B cell (primary cell): ENCODE measurements around the gene PPP1R3C. TPM values are rescaled to one million over a fixed set of nuclear protein-coding genes. Genes with fewer than 3 reads are reported as not detected.

Source experiments
- ATAC-seq: fragments of 200-7000 bp; cut with Tn5 transposase; one replicate; pipeline ENCODE4 v1.10.0; 2021; ENCODE audit warnings: low read depth, mild to moderate bottlenecking, moderate number of reproducible peaks, moderate library complexity
- CTCF ChIA-PET: fragments of 350-600 bp; sonication (Branson Sonifier 250); formaldehyde crosslinking; loops from one replicate; lab custom pipeline; 2021; ENCODE audit warnings: antibody characterized with exemption, inconsistent platforms; lab: Charles Lee
- POLR2A ChIA-PET: fragments of 350-600 bp; sonication (Branson Sonifier 250); formaldehyde crosslinking; loops from one replicate; lab custom pipeline; 2021; ENCODE audit warnings: antibody characterized with exemption; lab: Charles Lee
- DNase-seq: peaks from one replicate; pipeline ENCODE4 v3.0.0; 2013
- H2AFZ ChIP-seq: 2 replicates; pipeline ENCODE4 v1.6.1; 2012; ENCODE audit warnings: mild to moderate bottlenecking, low read depth, low read length; ENCODE audit not compliant: insufficient read depth, poor library complexity, severe bottlenecking
- H3K27ac ChIP-seq, 2 donors: 1 replicate in 1 of 2; 2 replicates in 1 of 2; pipeline ENCODE4 v1.5.1; 2012 to 2013; ENCODE audit warnings: low read length in 2 of 2, mild to moderate bottlenecking in 2 of 2, moderate library complexity in 1 of 2
- H3K27me3 ChIP-seq, 4 experiments: fragments of 200-600 bp in 1 of 4; sonication (generic) in 1 of 4; replicated peaks in 1 of 4; 1 replicate in 2 of 4; 2 replicates in 2 of 4; pipeline versions ENCODE4 v1.6.1 to v1.7.0; 2013 to 2016; ENCODE audit warnings: low read length in 3 of 4, mild to moderate bottlenecking in 2 of 4, mixed read lengths in 1 of 4, moderate library complexity in 1 of 4; ENCODE audit not compliant: insufficient read depth in 4 of 4, control insufficient read depth in 3 of 4; ENCODE audit errors: control extremely low read depth in 1 of 4
- H3K36me3 ChIP-seq, 2 experiments: replicated peaks in 1 of 2; 1 replicate in 1 of 2; 2 replicates in 1 of 2; pipeline versions ENCODE4 v1.6.1 to v1.7.1; 2013; ENCODE audit warnings: low read length in 1 of 2; ENCODE audit not compliant: insufficient read depth in 2 of 2, control insufficient read depth in 1 of 2; ENCODE audit errors: control extremely low read depth in 1 of 2, extremely low read depth in 1 of 2
- H3K4me1 ChIP-seq, 2 donors: fragments of 200-600 bp in 1 of 2; sonication (generic) in 1 of 2; 1 replicate in 1 of 2; 2 replicates in 1 of 2; pipeline versions ENCODE4 v1.5.1 to v1.6.1; 2013 to 2017; ENCODE audit warnings: low read length in 2 of 2; ENCODE audit not compliant: control insufficient read depth in 2 of 2, insufficient read depth in 2 of 2
- H3K4me2 ChIP-seq: replicated peaks from 2 replicates; pipeline ENCODE3; 2012; ENCODE audit warnings: mild to moderate bottlenecking, low read depth, low read length; ENCODE audit not compliant: poor library complexity, severe bottlenecking
- H3K4me3 ChIP-seq, 5 experiments: fragments of 200-600 bp in 1 of 5; sonication (generic) in 1 of 5; 1 replicate in 3 of 5; 2 replicates in 2 of 5; pipeline versions ENCODE4 v1.5.1 to v1.7.0; 2011 to 2016; ENCODE audit warnings: low read length in 4 of 5, mild to moderate bottlenecking in 4 of 5, low read depth in 2 of 5, control low read depth in 1 of 5, moderate library complexity in 1 of 5; ENCODE audit not compliant: insufficient read depth in 1 of 5; ENCODE audit errors: control extremely low read depth in 1 of 5, extremely low read depth in 1 of 5
- H3K79me2 ChIP-seq: fragments of 200-600 bp; sonication (generic); one replicate; pipeline ENCODE4 v1.6.0; 2016; ENCODE audit warnings: low read length; ENCODE audit not compliant: control insufficient read depth, insufficient read depth
- H3K9ac ChIP-seq: fragments of 200-600 bp; sonication (generic); 2 replicates; pipeline ENCODE4 v1.6.1; 2017; ENCODE audit warnings: mild to moderate bottlenecking, low read length, moderate library complexity
- H3K9me3 ChIP-seq, 3 donors: one replicate each; pipeline versions ENCODE4 v1.6.1 to v1.7.1; 2013; ENCODE audit warnings: low read length in 2 of 3; ENCODE audit not compliant: control insufficient read depth in 2 of 3, insufficient read depth in 1 of 3; ENCODE audit errors: control extremely low read depth in 1 of 3
- H4K20me1 ChIP-seq: 2 replicates; pipeline ENCODE4 v1.6.0; 2012; ENCODE audit warnings: mild to moderate bottlenecking, low read length; ENCODE audit not compliant: insufficient read depth, control insufficient read depth, poor library complexity, severe bottlenecking
- H3K27ac Mint-ChIP-seq: one replicate; pipeline ENCODE4 v1.8.0; 2021; ENCODE audit warnings: mixed read lengths
- H3K27me3 Mint-ChIP-seq: one replicate; pipeline ENCODE4 v1.8.0; 2021; ENCODE audit warnings: mixed read lengths
- H3K4me1 Mint-ChIP-seq: one replicate; pipeline ENCODE4 v1.8.0; 2021; ENCODE audit warnings: mixed read lengths
- H3K4me3 Mint-ChIP-seq: one replicate; pipeline ENCODE4 v1.8.0; 2021; ENCODE audit warnings: mixed read lengths
- H3K9me3 Mint-ChIP-seq: one replicate; pipeline ENCODE4 v1.8.0; 2022; ENCODE audit warnings: mixed read lengths; ENCODE audit not compliant: insufficient read depth
- CTCF ChIP-seq: fragments of 200-600 bp; IDR thresholded peaks from one replicate; pipeline ENCODE4 v1.8.0; 2022; ENCODE audit warnings: antibody characterized with exemption, mild to moderate bottlenecking
- EZH2 ChIP-seq: IDR thresholded peaks from 2 replicates; pipeline ENCODE4 v1.6.1; 2012; ENCODE audit warnings: borderline replicate concordance, low read depth, mild to moderate bottlenecking, moderate library complexity, low read length; ENCODE audit not compliant: insufficient read depth, poor library complexity, severe bottlenecking
- WGBS: methylation state at CpG from one replicate; pipeline ENCODE4 v1.1.5; 2013; ENCODE audit warnings: missing lambda C conversion rate; ENCODE audit not compliant: insufficient coverage; 5-methylcytosine and 5-hydroxymethylcytosine counted together
- intact Hi-C: fragments of 100-400 bp; cut with micrococcal nuclease; formaldehyde crosslinking; loops from one replicate; pipeline ENCODE4 v1.10.0; 2022
- polyA plus RNA-seq: library from polyadenylated mRNA; depleted of rRNA; stranded (reverse); fragments of >200 nt; gene quantifications from 2 replicates; pipeline ENCODE4 v1.2.3, GENCODE V29; 2012
- total RNA-seq, 2 donors: library from RNA; stranded (reverse); fragments of 120-200 nt in 1 of 2; gene quantifications; 1 replicate in 1 of 2; 2 replicates in 1 of 2; pipeline versions ENCODE4 v1.2.3 to v1.2.4, GENCODE V29; 2013 to 2022

Gene PPP1R3C
- total and polyA plus RNA-seq, 2 donors (not counting 1 experiment from before 2014, with no cell fraction given): not detected

GRCh38 chr10:91593366-91593765 lies 39.5 kb downstream of the PPP1R3C start:
- CTCF ChIA-PET: no interaction called here
- H3K27me3 Mint-ChIP-seq: peaks cover 21% of the 10 kb centered on the region

More at GRCh38 chr10:91593366-91593765, 39.5 kb downstream of the PPP1R3C start:
- ATAC-seq (no peak), DNase-seq (no peak)
- intact Hi-C loops: no loop called here
- H3K9me3 Mint-ChIP-seq: no peaks in the 10 kb centered on the region
- Histone ChIP-seq H3K27ac (no peak overlapping the region), H3K79me2 (no peaks in the 10 kb centered on the region), H3K4me3 (no peak overlapping the region), H3K9ac (no peak overlapping the region), H4K20me1 (no peaks in the 10 kb centered on the region), H3K4me1 (no peaks in the 10 kb centered on the region), H3K36me3 (no peaks in the 10 kb centered on the region), H3K4me2 (no peak overlapping the region), H2AFZ (no peak overlapping the region), H3K27me3 (no peaks in the 10 kb centered on the region), H3K9me3 (no peaks in the 10 kb centered on the region)
- POLR2A ChIA-PET: no interaction called here
- H3K4me1 Mint-ChIP-seq: no peaks in the 10 kb centered on the region
- TF ChIP-seq EZH2 (no peak), CTCF (no peak)
- WGBS: 100% methylated on average over 4 of the region's 8 CpGs
- no peak overlapping the region for H3K27ac Mint-ChIP-seq
- no peak overlapping the region for H3K4me3 Mint-ChIP-seq
